H4 (cell line): ENCODE results near the gene ITGA11. TPM values are rescaled to one million over a fixed set of nuclear protein-coding genes. Genes with fewer than 3 reads are reported as not detected.
"Not testable (repeated sequence)": the region's sequence is repeated elsewhere in the genome, so short reads cannot be mapped to it uniquely, and the experiment has no call there.

ENCODE experiments used
- DNase-seq: peaks from one replicate; pipeline ENCODE4 v3.0.0-alpha.2; 2015; ENCODE audit warnings: low spot score
- total RNA-seq: library from RNA; depleted of rRNA; stranded (reverse); fragments of >200 nt; shearing (Covaris generic); gene quantifications from 2 replicates; pipeline ENCODE4 v1.2.3, GENCODE V29; 2014

ITGA11 gene
- total RNA-seq, 1 experiment from 2014 or later: 0.66 TPM

DNA sequence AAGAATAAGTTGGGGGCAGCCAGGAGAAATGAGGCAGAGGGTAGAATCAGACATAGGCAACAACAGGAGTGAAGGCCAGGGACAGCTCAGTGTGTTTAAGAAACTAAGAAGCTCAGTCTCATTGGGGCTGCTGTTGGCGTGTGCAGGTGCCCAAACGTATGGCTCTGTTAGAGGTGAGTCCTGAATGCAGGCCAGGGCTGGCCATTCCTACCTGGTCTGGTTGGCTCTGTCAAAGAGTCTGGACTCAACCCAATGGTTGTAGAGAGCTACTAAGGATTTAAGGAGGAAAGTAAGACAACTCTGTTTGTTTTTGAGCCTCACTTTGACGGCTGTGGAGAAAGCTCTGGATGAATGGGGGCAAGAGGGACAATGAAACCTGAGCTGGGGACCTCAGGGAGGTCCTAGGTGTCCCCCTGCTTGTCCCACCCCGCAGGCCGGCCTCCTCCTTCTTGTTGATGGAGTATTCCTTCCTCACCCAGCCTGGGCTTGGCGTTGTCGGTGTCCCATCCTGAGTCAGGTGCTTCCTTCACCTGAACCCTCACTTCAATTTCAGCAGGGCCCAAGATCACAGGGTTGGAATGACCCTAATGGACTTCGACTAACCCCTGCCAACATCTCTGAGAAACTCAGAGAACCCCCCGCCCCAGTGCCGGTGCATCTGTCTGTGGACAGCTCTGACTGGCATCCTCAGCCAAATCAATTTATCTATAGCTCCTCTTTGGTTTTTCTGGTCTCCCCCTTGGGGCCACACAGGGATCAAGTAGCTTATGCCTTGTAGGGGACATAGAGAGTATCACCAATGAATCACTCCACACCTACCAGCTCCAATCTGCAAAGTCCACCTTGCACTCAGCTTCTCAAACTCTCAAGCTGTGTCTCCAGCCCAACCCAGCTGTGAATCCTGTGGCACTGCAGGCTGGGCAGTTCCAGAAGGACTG is 8.3 kb downstream of the ITGA11 start:
- no peak for DNase-seq

DNA sequence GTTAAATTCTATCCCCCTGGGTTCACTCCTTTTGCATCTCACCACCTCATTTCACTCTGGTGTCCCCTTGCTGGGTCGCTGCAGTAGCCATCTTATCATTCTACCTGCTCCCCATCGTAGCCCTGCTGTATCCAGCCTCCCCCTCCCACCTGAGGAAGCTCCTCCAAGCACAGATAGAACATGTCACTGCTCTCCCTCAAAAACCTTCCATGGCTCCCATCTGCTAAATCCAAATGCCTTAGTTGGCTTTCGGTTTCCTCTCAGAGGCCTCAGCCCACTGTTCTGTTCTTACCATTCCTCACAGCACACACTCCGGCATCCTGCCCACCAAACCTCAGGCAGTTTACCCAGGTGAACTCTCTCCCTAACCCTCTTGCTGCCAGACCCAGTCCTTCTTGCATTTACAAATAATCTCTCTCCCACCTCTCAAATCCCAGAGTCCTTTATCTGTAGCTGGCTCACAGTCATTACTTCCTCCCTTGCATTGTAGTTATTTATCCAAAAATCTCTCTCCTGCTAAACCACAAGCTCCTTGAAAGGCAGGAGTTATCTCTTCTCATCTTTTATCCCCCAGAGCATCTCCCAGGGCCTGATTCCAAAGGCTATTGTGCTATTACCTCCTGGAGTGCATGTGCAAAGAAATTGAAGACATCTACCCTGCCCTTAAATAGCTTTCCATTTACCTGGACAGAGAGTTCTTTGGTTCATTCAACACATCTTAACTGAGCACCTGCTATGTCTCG is 9.4 kb downstream of the ITGA11 start:
- not testable (repeated sequence) for DNase-seq

DNA sequence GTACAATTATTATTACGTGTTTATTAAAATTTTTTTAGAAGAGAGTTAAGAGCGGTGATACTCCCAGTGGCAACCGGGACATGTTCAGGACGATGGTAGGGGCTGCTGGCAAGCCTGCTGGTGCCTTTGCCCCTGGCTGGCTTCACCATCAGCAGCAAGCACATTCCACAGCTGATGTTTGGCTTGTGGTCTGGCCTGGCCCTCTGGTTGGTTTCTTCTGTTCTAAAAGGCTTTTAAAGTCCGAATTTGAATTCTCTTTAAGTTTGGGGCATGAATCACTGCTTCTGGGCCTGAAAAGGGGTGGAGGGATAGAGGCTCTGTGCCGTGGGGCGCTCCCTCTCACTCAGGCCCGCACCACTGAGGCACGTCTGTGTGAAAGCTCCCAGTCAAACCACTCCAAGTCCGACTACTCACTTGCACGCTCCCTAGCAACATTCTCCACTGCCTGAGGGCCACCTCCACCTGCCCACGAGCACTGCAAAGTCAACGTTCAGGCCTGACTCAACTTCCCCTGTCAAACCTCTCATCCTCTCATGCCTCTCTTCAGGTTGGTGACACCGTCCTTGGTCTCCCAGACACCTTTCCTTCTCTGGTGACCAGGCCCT is 10.1 kb downstream of the ITGA11 start:
- peak; percentile 28 for DNase-seq

DNA sequence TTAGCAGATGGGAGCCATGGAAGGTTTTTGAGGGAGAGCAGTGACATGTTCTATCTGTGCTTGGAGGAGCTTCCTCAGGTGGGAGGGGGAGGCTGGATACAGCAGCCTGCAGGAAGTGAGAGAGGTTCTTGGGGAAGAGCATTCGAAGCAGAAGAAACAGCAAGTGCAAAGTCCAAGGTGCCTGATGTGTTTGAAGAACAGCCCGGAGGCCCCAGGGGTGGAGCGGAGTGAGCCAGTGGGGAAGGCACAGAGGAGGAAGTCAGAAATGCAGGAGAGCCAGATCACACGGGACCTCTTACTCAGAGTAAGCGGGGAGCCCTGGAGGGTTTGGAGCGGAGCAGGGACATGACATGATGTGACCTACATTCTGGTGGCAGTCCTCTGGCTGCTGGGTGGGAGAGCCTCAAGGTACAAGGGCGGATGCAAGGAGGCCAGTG is 10.8 kb downstream of the ITGA11 start:
- DNase-seq: no peak

DNA sequence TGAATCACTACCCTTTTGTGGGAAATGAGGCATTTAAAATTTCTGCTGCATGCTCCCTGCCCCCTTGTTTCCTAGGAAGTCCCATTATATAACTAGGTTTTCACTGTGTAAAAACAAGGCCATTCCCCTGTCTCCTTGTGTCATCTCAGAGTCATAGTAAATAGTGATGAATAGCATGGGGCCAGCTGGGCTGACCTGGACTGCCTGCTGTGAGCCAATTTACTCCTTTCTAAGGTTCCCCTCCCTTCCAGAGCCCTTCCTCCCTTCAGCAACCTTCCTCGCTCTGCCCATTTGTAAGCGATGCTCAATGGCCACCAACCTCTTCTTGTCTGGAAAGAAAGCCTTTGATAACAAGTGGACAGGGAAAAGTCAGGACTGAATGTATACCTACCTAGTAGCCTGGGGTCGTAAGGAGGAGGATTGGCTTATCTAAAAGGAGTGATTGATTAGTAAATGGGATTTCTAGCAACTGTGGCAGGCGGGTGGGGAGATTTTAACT is 11.7 kb downstream of the ITGA11 start:
- DNase-seq: no peak

DNA sequence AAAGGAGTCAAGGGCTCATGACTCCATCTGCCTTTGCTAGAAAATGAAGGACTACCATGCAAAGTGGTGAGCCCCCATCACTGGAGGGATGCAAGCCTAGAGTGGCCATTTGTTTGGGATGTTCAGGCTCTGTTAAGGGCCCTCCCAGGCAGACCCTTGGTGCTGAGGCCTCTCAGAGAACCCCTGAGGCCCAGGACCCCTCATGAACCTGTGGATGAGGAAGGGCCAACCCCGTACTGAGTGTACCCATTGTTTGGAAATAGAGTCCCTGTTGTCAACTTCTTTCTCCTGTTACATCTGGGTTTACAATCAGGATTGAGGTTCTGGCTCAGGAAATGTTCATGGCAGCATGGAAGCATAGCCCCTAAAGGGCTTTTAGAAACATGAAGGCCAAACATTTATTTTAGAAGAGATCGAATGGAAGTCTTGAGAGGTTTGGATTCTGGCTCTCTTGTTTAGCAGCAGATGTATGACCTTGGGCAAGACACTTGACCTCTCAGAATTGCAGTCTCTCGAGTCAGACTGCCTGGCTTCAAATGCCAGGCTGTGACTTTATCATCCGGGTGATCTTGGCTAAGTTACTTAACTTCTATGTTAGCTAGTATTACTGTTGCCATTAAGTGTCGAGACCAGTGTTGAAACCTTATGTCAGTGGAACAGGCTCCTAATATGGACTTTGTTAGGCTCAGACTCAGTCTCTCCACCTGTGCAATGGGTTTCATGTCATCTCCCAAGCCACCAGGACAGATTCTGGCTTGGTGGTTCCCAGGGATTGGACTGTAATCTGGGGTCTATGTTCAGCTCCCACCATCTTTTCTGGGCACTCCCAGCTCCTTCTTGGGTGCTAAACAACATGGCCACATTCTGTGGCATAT is 12.4 kb downstream of the ITGA11 start:
- DNase-seq: no peak

DNA sequence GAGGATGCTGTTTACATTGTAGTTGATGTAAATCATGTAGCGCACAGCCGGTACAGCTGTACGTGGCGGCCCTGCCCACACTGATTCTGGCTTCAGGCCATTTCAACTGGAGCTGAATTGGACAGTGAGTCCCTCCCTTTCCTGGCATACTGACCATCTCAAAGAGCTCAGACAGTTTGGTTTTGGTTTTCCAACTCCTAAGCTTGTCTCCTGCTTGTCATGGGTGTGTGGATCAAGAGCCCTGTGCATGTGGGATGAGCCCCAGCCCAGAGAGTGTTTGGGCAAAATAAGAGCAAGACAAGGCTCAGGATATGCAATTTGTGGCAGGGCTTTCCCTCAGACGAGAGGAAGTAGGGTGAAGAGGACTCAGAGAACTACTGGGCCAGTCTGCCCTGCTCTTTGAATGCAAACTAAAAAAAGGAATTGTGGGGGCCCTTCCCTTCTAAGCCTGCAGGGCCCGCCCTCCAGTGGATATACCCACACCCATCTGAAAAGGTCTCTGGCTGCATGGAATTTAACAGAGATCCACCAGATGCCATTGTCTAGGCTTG is 13.3 kb downstream of the ITGA11 start:
- peak; percentile 85 for DNase-seq

DNA sequence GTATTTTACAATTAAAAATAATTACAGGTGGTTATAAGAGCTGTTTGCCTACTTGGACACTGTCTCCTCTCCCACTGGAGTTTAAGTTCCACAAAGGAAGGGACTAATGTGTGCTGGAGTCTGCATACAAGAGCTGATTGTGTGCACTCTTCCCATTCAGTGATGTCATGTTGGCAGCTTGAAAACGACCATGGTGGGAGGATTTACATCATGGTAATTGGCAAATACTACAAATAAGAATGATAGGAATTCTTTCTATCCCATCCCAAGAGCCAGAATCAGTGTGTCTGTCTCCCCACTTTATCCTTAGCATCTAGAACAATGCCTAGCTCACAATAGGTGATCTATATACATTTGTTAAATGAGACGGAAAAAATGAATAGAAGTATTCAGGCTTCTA is 14.1 kb downstream of the ITGA11 start:
- no peak for DNase-seq

DNA sequence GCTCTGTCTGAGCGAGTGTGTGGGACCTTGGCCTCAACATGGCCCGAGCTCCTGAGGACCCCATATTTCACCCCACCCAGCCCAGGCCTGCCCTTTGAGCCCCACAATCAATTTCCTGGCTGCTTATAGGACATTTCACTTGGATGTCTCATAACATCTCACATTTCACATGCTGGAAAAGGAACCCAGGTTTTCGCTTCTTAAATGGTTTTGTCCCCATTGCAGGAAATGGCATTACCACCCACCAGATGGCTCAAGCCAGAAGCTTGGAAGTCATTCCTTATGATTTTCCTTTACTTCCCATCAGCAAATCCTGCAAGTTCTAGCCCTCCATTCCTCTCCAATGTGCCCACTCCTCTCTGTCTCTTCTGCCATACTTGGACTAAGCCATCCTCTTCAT is 14.9 kb downstream of the ITGA11 start:
- DNase-seq: no peak

DNA sequence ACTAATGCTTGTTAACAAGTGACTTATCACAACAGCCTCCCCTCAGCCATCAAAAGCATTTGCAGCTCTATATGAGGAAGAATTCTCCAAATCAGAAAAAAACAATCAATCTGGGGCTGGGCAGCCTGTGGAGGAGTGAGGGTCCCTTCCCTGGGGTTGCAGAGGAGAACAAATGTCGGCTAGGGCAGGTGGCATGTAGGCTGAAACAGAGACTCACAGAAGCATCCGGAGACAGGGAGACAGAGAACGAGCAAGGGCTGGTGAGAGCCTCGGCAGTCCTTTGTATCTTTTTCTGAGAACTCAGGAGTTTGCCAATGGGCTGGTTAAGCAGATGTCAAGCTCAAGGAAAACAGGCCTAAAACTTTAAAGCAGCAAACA is 15.8 kb downstream of the ITGA11 start:
- no peak for DNase-seq

DNA sequence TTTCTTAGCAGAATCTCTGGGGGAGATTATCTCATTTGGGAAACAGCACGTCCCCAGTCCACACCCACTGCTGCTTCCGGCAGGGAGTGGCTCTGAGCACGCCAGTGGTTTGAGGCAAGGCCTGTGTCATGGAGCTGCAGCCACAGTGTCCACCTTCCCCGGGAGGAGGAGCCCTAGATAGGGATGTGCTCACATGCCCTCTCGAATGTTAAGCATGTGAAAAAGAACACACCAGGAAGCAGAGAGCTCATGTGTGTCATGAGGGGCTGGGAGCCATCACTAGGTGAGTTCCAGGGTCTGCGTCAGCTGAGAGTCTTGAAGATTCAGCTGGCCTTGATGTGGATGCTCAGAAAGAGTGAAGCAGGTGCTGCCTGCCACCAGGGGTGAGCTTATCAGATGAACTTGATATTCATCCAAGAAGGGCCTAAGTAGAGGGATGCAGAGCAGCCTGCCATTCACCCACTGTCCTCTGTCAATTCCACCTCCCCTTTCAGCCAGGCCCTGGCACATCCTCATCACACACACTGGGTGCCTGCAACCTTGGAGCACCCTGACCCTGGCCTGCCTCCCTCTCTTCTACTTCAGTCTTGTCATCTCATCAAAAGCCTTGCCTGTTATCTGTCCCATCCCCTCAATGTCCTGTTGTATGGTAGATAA is 16.3 kb downstream of the ITGA11 start:
- DNase-seq: no peak

DNA sequence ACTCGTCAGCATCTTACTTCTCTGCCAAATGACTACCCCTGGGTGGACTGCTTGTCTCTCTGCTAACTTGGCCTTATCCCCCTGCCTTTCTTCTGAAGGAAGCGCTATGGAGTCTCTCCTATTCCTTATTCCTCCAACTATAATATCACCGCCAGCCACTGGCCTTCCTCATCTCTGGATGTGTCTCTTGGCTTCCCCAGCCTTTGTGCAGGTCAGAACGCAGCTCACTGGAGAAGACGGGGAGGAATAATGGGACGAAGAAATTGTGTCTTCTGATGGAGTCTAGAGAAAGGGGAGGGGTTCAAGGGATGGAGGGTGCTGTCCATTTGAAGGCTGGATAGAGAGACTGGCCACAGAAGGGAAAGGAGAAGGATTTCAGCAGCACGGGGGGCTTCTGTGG is 16.9 kb downstream of the ITGA11 start:
- DNase-seq: no peak

DNA sequence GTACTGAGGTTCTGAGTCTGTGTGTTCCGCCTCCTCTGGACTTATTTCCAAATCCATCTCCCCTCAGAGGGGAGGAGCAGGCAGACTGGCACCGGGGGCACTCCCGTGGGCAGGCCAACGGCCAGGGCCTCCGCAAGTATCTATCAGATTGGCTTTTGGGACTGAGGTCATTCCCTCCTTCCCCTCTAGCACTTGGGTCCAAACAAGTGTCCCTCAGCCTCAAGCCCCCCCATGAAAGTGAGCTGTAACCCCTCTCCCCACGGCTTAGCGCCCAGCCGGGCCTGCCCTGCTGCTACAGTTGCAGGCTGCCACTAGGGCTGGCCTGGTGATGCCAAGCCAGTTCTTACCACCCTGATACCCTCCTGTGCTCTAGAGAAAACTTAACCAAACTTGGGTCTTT is 17.4 kb downstream of the ITGA11 start:
- DNase-seq: no peak

DNA sequence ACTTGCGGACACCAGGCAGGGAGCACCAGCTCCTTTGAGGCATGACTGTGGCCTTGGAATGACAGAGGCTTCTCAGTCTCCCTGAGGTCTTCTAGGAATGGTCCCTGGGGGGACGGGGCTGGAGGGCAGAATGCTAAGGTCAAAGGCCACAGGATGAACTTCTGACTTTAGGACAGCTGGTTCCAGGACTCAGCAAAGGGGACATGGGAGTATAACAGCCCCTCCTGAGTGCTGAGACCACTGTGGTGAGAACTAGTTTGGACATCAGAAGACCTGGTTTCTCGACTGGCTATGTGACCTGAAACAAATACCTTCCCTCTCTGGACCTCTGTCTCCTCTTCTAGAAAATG is 17.8 kb downstream of the ITGA11 start:
- no peak for DNase-seq

DNA sequence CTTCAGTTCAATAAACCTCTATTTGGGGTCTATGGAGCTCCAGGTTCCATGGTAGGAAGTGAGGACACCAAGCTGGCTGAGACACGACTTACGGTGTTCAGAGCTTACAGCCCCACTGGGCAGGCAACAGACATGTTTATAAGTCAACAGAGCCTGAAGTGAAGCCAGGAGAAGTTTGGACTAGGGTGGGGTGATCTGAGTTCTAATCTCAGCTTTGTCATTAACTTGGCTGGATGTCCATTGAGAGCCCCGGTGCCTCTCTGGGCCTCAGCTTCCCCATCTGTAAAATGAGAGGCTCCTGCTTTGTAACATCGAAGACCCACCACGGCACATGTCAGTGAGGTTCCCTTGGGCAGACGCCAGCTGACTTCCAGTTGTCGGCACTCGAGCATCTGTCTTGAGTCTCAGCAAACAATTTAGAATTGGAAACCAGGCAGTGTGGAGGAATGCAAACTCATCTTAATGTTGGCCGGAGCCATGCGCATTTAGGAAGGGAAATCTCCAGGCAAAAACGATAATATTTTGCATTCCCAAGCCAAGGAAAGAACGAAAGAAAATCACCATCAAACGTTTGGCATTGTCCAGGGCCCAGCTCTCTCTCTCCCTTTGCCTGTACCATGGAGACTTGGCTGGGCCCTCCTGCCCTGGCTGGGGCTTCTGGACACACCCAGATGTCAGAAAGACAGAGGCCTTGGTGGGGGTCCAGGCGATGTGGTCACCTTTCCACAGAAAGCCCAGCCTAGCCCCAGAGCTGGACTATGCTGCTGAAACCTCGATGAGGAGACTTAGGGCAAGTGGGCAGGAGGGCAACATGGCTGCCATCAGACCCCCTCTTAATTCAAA is 18.4 kb downstream of the ITGA11 start:
- no peak for DNase-seq

DNA sequence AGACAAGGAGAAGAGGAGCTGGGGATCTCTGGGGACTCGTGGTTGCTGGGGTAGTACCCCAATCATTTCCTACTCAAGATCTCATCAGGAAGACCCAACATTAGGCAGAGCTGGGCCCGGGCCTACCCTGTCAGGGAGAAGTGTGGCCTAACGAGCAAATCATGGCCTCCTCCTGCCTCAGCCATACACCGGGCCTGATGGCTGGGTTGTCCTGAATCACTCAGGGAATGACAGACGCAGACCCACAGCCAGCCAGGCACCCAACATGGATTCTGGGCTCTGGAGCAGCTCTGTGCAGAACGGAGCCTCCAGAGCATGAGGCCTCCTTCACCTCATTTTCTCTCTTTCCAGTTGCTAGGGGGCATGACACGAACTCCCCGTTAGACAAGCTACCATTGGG is 19.7 kb downstream of the ITGA11 start:
- no peak for DNase-seq

DNA sequence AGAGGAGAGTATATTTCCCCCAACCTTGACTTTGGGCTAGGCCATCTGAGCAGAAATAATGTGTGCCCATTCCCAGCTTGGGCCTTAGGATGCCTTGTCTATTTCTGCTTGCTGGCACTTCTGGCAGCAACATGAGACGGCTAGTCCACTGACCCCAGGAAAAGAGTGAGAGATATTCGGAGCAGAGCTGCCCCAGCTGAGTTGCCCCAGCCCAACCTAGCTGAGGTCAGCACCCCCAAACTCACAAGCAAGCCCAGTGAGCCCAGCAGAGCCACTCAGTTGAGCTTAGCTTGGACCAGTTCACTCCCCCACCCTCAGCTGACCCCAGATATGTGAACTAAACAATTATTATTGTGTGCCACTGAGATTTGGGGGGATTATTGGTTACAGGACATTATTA is 20.2 kb downstream of the ITGA11 start:
- DNase-seq: no peak

DNA sequence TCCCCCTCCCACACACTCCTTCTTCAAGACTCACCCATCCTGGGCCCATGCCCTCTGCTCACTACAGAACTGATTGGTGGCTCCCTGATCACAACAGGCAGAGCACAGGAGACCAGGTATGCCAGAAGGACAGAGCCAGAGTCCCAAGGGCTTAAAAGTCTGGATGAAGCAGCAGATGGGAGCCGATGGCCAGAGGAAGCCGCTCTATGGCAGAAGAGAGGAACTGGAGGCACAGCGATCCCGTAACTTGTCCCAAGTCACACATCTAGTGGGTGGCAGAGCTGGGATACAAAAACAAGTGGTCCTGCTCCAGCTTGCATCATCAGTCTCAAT is 20.7 kb downstream of the ITGA11 start:
- no peak for DNase-seq

DNA sequence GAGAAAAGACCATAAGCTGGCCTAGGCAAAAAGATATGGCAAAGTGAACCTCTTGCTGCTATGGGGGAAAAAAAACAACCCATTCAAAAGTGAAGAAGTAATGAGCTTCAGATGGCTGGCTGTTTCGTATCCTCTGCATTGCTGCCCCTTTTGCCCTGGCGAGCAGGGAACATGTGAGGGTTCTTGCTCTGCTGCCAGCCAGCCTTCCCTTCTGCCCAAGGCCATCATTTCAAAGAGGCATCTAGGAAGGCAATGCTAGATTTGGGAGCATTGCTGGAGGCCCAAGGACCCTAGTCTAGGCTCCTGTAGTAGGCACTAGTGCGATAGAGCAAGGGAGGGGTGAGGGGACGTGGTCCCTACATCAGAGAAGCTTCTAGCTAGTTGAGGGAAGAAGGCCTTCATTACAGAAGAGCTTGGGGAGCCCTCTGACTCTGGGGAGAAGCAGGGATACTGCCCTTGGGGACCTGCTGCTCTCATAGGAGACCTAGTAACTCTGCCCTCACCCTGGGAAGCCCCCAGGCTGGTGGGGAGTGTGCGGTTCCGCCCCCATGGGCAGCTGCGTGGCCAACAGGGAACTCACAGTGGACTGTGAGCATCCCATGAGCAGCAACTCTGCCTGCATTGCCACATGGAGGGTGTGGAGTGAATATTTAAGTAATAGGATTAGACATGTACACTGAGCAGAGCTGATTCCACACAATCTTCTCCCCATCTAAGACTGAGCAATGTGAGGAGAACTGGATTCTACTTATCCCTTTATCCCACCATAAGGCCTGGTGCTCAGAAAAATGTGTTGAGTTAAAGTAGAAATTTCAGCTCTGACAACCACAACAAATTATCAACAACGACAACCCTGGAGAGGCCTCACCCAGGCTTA is 21.3 kb downstream of the ITGA11 start:
- DNase-seq: no peak
